ENCODE measurements around the gene SOAT2. TPM values are rescaled to one million over a fixed set of nuclear protein-coding genes. Genes with fewer than 3 reads are reported as not detected.

The SOAT2 gene
- total and polyA plus RNA-seq, 11 donors: 0.20 to 0.27 TPM; not detected in 9

DNA sequence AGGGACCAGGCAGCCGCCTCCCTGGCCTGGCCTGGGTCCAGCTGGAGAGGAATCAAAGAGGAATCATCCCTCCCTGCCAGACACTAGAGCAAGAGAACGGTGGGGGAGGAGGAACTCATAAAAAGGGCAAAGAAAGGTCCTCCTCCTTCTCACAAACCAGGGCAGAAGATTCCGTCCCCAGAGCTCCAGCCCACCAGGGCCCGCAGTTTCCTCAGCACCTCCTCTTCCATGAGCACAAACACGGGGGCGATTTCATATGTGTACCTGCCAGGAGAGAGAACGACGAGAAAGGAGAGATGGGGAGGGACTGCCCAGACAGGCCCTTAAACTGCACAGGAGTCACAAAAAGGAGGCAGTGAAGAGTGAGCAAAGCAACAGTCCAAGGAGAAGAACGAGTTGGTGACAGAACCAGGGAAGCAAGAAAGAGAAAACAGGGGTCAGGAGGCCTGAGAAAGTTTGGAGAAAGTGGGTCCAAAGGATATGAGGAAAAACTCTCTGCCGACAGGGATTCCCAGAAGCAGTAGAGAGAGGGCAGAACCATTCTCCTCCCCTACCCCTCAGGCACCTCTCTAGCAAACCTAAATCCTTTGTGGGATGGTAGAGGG is 68.5 kb downstream of the SOAT2 start:
- Histone ChIP-seq H3K36me3 (peaks cover 0 to 36% (median 22%) of the 10 kb centered on the region in 9 donors), H3K4me1 (peaks cover 0 to 6% (median 0%) of the 10 kb centered on the region in 12 donors), H3K9me3 (no peaks in the 10 kb centered on the region), H3K27ac (peak overlapping the region in 1 of 12 donors; percentile 30), H3K27me3 (no peaks in the 10 kb centered on the region), H3K4me3 (no peak overlapping the region)
- no peak for ATAC-seq
- DNase-seq: no peak
- 54 to 61% (median 57%) methylated on average over 10 of the region's 10 CpGs for WGBS, 4 donors
- intact Hi-C loops (cut with DNase I): no loop called here
- TF ChIP-seq POLR2A (IDR thresholded peaks at IDR 0.05): no peak
- TF ChIP-seq, protein P1, sequence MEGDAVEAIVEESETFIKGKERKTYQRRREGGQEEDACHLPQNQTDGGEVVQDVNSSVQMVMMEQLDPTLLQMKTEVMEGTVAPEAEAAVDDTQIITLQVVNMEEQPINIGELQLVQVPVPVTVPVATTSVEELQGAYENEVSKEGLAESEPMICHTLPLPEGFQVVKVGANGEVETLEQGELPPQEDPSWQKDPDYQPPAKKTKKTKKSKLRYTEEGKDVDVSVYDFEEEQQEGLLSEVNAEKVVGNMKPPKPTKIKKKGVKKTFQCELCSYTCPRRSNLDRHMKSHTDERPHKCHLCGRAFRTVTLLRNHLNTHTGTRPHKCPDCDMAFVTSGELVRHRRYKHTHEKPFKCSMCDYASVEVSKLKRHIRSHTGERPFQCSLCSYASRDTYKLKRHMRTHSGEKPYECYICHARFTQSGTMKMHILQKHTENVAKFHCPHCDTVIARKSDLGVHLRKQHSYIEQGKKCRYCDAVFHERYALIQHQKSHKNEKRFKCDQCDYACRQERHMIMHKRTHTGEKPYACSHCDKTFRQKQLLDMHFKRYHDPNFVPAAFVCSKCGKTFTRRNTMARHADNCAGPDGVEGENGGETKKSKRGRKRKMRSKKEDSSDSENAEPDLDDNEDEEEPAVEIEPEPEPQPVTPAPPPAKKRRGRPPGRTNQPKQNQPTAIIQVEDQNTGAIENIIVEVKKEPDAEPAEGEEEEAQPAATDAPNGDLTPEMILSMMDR (IDR thresholded peaks at IDR 0.05): no peak

DNA sequence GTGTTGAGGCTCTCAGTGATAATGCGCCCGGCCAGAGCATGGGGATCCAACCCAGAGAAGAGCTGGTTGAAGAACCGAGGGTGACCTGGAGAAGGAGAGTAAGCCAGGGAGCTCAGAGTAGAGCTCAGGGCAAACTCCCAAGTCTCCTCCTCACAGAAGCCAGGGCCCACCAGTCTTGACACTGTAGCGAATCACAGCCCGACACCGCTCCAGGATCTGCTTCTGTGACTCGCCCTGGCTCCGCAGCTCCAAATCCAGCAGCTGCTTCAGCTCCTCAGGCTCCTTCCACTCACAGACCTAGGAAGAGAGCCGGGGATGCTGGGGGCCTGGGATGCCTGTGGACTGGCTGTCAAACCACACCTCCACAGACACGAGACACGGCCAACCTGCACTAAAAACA is 69.1 kb downstream of the SOAT2 start:
- peaks cover 0 to 33% (median 20%) of the 10 kb centered on the region in 9 donors for H3K36me3 ChIP-seq
- ATAC-seq (no peak), DNase-seq (no peak)
- no peak for TF ChIP-seq POLR2A (IDR thresholded peaks at IDR 0.05)
- TF ChIP-seq, protein P1 (IDR thresholded peaks at IDR 0.05): no peak
- no peaks in the 10 kb centered on the region for H3K9me3 ChIP-seq
- H3K4me1 ChIP-seq: peaks cover 0 to 6% (median 0%) of the 10 kb centered on the region in 12 donors
- H3K27me3 ChIP-seq: no peaks in the 10 kb centered on the region
- intact Hi-C loops (cut with DNase I): no loop called here
- H3K27ac ChIP-seq: peak overlapping the region in 1 of 12 donors; percentile 30
- 91 to 96% (median 93%) methylated on average over 11 of the region's 11 CpGs for WGBS, 4 donors
- H3K4me3 ChIP-seq: no peak overlapping the region

DNA sequence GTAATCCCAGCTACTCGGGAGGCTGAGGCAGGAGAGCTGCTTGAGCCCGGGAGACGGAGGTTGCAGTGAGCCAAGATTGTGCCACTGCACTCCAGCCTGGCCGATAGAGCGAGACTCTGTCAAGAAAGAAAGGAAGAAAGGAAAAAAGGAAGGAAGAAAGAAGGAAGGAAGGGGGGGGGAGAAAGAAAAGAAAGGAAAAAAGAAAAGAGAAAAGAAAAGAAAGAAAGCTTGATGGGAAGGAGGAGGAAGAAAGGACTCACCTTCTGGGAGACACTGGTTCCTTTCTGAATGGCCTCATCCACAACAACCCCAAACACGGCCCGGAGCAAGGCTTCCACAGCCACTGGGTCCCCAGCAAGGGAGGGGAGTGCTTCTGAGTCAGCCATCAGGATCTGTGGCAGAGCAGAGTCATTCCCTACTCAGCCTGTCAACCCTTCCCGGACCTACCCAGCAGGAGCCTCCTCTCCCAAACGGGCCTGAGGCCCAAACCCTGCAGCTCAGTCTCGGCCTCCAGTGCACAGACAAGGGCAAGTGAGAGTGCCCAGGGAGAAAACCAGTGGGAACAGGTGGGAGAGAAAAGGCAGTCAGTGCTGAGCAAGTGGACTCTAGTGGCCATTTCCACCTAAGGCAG is 69.9 kb downstream of the SOAT2 start:
- ATAC-seq (no peak), DNase-seq (no peak)
- TF ChIP-seq POLR2A (IDR thresholded peaks at IDR 0.05): no peak
- TF ChIP-seq, protein P1 (IDR thresholded peaks at IDR 0.05): no peak
- intact Hi-C loops (cut with DNase I): no loop called here
- WGBS, 4 donors: 88 to 96% (median 93%) methylated on average over 7 to 10 of the region's 10 CpGs
- Histone ChIP-seq H3K27me3 (no peaks in the 10 kb centered on the region), H3K9me3 (no peaks in the 10 kb centered on the region), H3K4me3 (no peak overlapping the region), H3K27ac (no peak overlapping the region), H3K4me1 (peaks cover 0 to 6% (median 0%) of the 10 kb centered on the region in 12 donors), H3K36me3 (peaks cover 0 to 33% (median 12%) of the 10 kb centered on the region in 9 donors)

Small RNA genes within 50 kb of the gene (microRNA-seq; reads per million reads assigned to microRNA genes)
- gene MIR6757: 0.60 to 2.1 (median 1.4) reads per million in 4 donors

Other genes starting within 250 kb of the SOAT2 start
- 100 to 1,000 TPM in 6 of 9 donors, 10 to 100 TPM in 3; 79.9 to 210 (median 110) TPM for gene KRT8, start 198.4 kb upstream of the SOAT2 start, total RNA-seq
- gene KRT8, start 198.4 kb upstream of the SOAT2 start, polyA plus RNA-seq: 100 to 1,000 TPM; 139 to 227 TPM
- 10 to 100 TPM in 3 of 9 donors, 1 to 10 TPM in 6; 3.4 to 88.2 (median 6.9) TPM for gene KRT18, start 154.4 kb upstream of the SOAT2 start, total RNA-seq
- 1 to 10 TPM; 6.1 to 8.7 TPM for gene KRT18, start 154.4 kb upstream of the SOAT2 start, polyA plus RNA-seq
- gene EIF4B, start 97.0 kb upstream of the SOAT2 start, total RNA-seq: 100 to 1,000 TPM; 307 to 481 (median 348) TPM
- gene EIF4B, start 97.0 kb upstream of the SOAT2 start, polyA plus RNA-seq: 100 to 1,000 TPM in 1 of 2 donors, 10 to 100 TPM in 1; 52.0 to 172 TPM
- 100 to 1,000 TPM in 3 of 9 donors, 10 to 100 TPM in 6; 56.0 to 193 (median 88.4) TPM for gene TNS2, start 53.4 kb upstream of the SOAT2 start, total RNA-seq
- 100 to 1,000 TPM in 1 of 2 donors, 10 to 100 TPM in 1; 58.7 to 133 TPM for gene TNS2, start 53.4 kb upstream of the SOAT2 start, polyA plus RNA-seq
- gene SPRYD3, start 24.1 kb upstream of the SOAT2 start, total RNA-seq: 10 to 100 TPM; 42.9 to 72.6 (median 48.5) TPM
- gene SPRYD3, start 24.1 kb upstream of the SOAT2 start, polyA plus RNA-seq: 10 to 100 TPM; 26.0 to 94.7 TPM
- 100 to 1,000 TPM in 3 of 9 donors, 10 to 100 TPM in 6; 18.3 to 132 (median 42.6) TPM for gene IGFBP6, start 5.8 kb upstream of the SOAT2 start, total RNA-seq
- 10 to 100 TPM; 28.8 to 81.6 TPM for gene IGFBP6, start 5.8 kb upstream of the SOAT2 start, polyA plus RNA-seq
- 10 to 100 TPM in 7 of 9 donors, 1 to 10 TPM in 2; 4.8 to 27.4 (median 18.7) TPM for gene ZNF740, start 77.2 kb downstream of the SOAT2 start, total RNA-seq
- gene ZNF740, start 77.2 kb downstream of the SOAT2 start, polyA plus RNA-seq: 1 to 10 TPM; 6.1 to 6.7 TPM
- 10 to 100 TPM in 4 of 9 donors, 1 to 10 TPM in 5; 4.3 to 14.8 (median 8.2) TPM for gene CSAD, start 77.4 kb downstream of the SOAT2 start, total RNA-seq
- gene CSAD, start 77.4 kb downstream of the SOAT2 start, polyA plus RNA-seq: 10 to 100 TPM in 1 of 2 donors, 1 to 10 TPM in 1; 4.6 to 26.5 TPM
- 10 to 100 TPM in 1 of 9 donors, 1 to 10 TPM in 5, under 1 TPM in 3; 0.12 to 11.6 (median 1.4) TPM for gene ITGB7, start 103.8 kb downstream of the SOAT2 start, total RNA-seq
- under 1 TPM; 0.50 to 0.75 TPM for gene ITGB7, start 103.8 kb downstream of the SOAT2 start, polyA plus RNA-seq
- gene RARG, start 128.7 kb downstream of the SOAT2 start, total RNA-seq: 10 to 100 TPM in 7 of 9 donors, 1 to 10 TPM in 2; 6.4 to 22.5 (median 16.0) TPM
- 10 to 100 TPM in 1 of 2 donors, 1 to 10 TPM in 1; 7.4 to 10.2 TPM for gene RARG, start 128.7 kb downstream of the SOAT2 start, polyA plus RNA-seq
- gene ESPL1, start 164.8 kb downstream of the SOAT2 start, total RNA-seq: 1 to 10 TPM in 2 of 9 donors, under 1 TPM in 7; 0.06 to 6.1 (median 0.43) TPM
- under 1 TPM; 0.15 to 0.18 TPM for gene ESPL1, start 164.8 kb downstream of the SOAT2 start, polyA plus RNA-seq
- 100 to 1,000 TPM; 289 to 380 (median 358) TPM for gene PFDN5, start 192.1 kb downstream of the SOAT2 start, total RNA-seq
- 100 to 1,000 TPM; 529 to 979 TPM for gene PFDN5, start 192.1 kb downstream of the SOAT2 start, polyA plus RNA-seq
- gene MYG1, start 196.2 kb downstream of the SOAT2 start, total RNA-seq: 10 to 100 TPM; 32.1 to 37.0 (median 35.0) TPM
- 10 to 100 TPM; 45.5 to 58.6 TPM for gene MYG1, start 196.2 kb downstream of the SOAT2 start, polyA plus RNA-seq
- gene AAAS, start 218.1 kb downstream of the SOAT2 start, total RNA-seq: 10 to 100 TPM; 26.7 to 44.5 (median 37.1) TPM
- 10 to 100 TPM; 32.5 to 32.6 TPM for gene AAAS, start 218.1 kb downstream of the SOAT2 start, polyA plus RNA-seq
- not detected for gene SP7, start 232.9 kb downstream of the SOAT2 start, total RNA-seq
- gene SP7, start 232.9 kb downstream of the SOAT2 start, polyA plus RNA-seq: not detected